Keratinocyte (primary cell): ENCODE data around the gene HOXD8. TPM values are rescaled to one million over a fixed set of nuclear protein-coding genes. Genes with fewer than 3 reads are reported as not detected.

Experiments used
- DNase-seq: peaks from one replicate; pipeline ENCODE4 v3.0.0-alpha.2; 2011; ENCODE audit warnings: low read depth, missing footprints, low spot score
- FAIRE-seq: peaks from 2 replicates; lab custom pipeline; 2011; peaks lifted over from hg19 to GRCh38; lab: Jason Lieb, UNC
- H2AFZ ChIP-seq: 2 replicates; pipeline ENCODE4 v1.6.0; 2012; ENCODE audit warnings: low read length, control low read depth, inconsistent platforms; ENCODE audit not compliant: control insufficient read depth
- H3K27ac ChIP-seq: 2 replicates; pipeline ENCODE4 v1.5.1; 2011; ENCODE audit warnings: low read length; ENCODE audit not compliant: control insufficient read depth, insufficient read depth
- H3K27me3 ChIP-seq: 3 replicates; pipeline ENCODE4 v1.6.0; 2011; ENCODE audit warnings: low read length; ENCODE audit not compliant: control insufficient read depth, insufficient read depth; ENCODE audit errors: extremely low read depth
- H3K36me3 ChIP-seq, 2 experiments: 2 replicates in 1 of 2; 3 replicates in 1 of 2; pipeline ENCODE4 v1.5.1; 2011; ENCODE audit warnings: low read length in 2 of 2, mild to moderate bottlenecking in 1 of 2; ENCODE audit not compliant: control insufficient read depth in 2 of 2, insufficient read depth in 2 of 2; ENCODE audit errors: extremely low read depth in 1 of 2
- H3K4me1 ChIP-seq: 3 replicates; pipeline ENCODE4 v1.5.1; 2011; ENCODE audit warnings: low read length; ENCODE audit not compliant: control insufficient read depth, insufficient read depth; ENCODE audit errors: extremely low read depth
- H3K4me2 ChIP-seq: 3 replicates; pipeline ENCODE4 v1.6.0; 2011; ENCODE audit warnings: low read depth, low read length; ENCODE audit not compliant: control insufficient read depth, insufficient read depth; ENCODE audit errors: extremely low read depth
- H3K4me3 ChIP-seq, 3 experiments: fragments of 200-600 bp in 1 of 3; sonication (generic) in 1 of 3; 2 replicates in 2 of 3; 3 replicates in 1 of 3; pipeline ENCODE4 v1.5.1; 2011 to 2016; ENCODE audit warnings: low read length in 3 of 3, mild to moderate bottlenecking in 3 of 3, control low read depth in 2 of 3, inconsistent platforms in 1 of 3, low read depth in 1 of 3, mixed read lengths in 1 of 3, mixed run types in 1 of 3, moderate library complexity in 1 of 3; ENCODE audit not compliant: control insufficient read depth in 2 of 3, insufficient read depth in 2 of 3; ENCODE audit errors: extremely low read depth in 1 of 3
- H3K79me2 ChIP-seq: 2 replicates; pipeline ENCODE4 v1.6.0; 2012; ENCODE audit warnings: low read length; ENCODE audit not compliant: control insufficient read depth, insufficient read depth
- H3K9ac ChIP-seq: 3 replicates; pipeline ENCODE4 v1.6.0; 2011; ENCODE audit warnings: low read length; ENCODE audit not compliant: control insufficient read depth, insufficient read depth; ENCODE audit errors: extremely low read depth
- H3K9me1 ChIP-seq: 3 replicates; pipeline ENCODE4 v1.6.0; 2011; ENCODE audit warnings: low read length; ENCODE audit not compliant: control insufficient read depth, insufficient read depth; ENCODE audit errors: extremely low read depth
- H3K9me3 ChIP-seq: 2 replicates; pipeline ENCODE4 v1.5.1; 2012; ENCODE audit warnings: low read depth, low read length; ENCODE audit not compliant: control insufficient read depth
- H4K20me1 ChIP-seq: 3 replicates; pipeline ENCODE4 v1.6.0; 2011; ENCODE audit warnings: low read length; ENCODE audit not compliant: control insufficient read depth, insufficient read depth; ENCODE audit errors: extremely low read depth
- CTCF ChIP-seq, 3 experiments: IDR thresholded peaks in 1 of 3; conservative IDR thresholded peaks in 1 of 3; optimal IDR thresholded peaks in 1 of 3; 2 replicates in 2 of 3; 3 replicates in 1 of 3; pipeline versions ENCODE3 to v1.5.1; 2011; ENCODE audit warnings: low read length in 3 of 3, mild to moderate bottlenecking in 3 of 3, moderate library complexity in 2 of 3, control low read depth in 1 of 3, inconsistent platforms in 1 of 3; ENCODE audit not compliant: insufficient read depth in 2 of 3; ENCODE audit errors: extremely low read depth in 1 of 3
- EZH2 ChIP-seq: IDR thresholded peaks from one replicate; pipeline ENCODE4 v1.6.1; 2012; ENCODE audit warnings: inconsistent platforms, mild to moderate bottlenecking, low read length, moderate library complexity
- dilution Hi-C: fragments of 300-500 bp; cut with MboI; formaldehyde crosslinking; loops from one replicate; pipeline ENCODE4 v1.7.0; 2020; ENCODE audit warnings: low sequenced_read_pairs; ENCODE audit not compliant: extremely low pct_ligation_motif_present
- polyA plus RNA-seq, 5 experiments: library from polyadenylated mRNA; depleted of rRNA in 3 of 5; stranded (reverse) in 3 of 5; stranded (forward) in 1 of 5; unstranded in 1 of 5; fragments of >200 nt; gene quantifications; 1 replicate in 1 of 5; 2 replicates in 3 of 5; 3 replicates in 1 of 5; pipeline versions ENCODE4 v1.2.1 to v1.2.3, GENCODE V29; 2011 to 2012; ENCODE audit warnings: missing spikeins in 2 of 5, low read depth in 1 of 5, low replicate concordance in 1 of 5

The HOXD8 gene
- polyA plus RNA-seq, 1 donor (not counting 4 experiments of a cell fraction or from before 2014, with no cell fraction given) = not detected

- no peak overlapping the region for H3K4me3 ChIP-seq
- H3K9me3 ChIP-seq = peaks cover 2% of the 10 kb centered on the region
- H3K9ac ChIP-seq = no peak overlapping the region
- H3K27me3 ChIP-seq = peaks cover 92% of the 10 kb centered on the region
- no peak overlapping the region for H3K4me2 ChIP-seq
- no peak overlapping the region for H3K27ac ChIP-seq
- DNase-seq (no peak), FAIRE-seq (no peak)
- dilution Hi-C loops = loop anchor here (25.0 kb wide), 1 partner anchor 474 kb away; no protein-coding TSS in a partner anchor
- no peaks in the 10 kb centered on the region for H3K79me2 ChIP-seq
- H3K4me1 ChIP-seq = no peaks in the 10 kb centered on the region
- peak; percentile 33 for TF ChIP-seq EZH2
- TF ChIP-seq CTCF (optimal IDR thresholded peaks at IDR 0.05 in 1 of 3, IDR thresholded peaks at IDR 0.05 in 1 of 3, conservative IDR thresholded peaks at IDR 0.05 in 1 of 3; ENCODE audit: extremely low read depth in 1 of 3, insufficient read depth in 2 of 3, low read length in 3 of 3) = no peak
- H2AFZ ChIP-seq = no peak overlapping the region
- H4K20me1 ChIP-seq = no peaks in the 10 kb centered on the region
- H3K9me1 ChIP-seq = no peaks in the 10 kb centered on the region
- H3K36me3 ChIP-seq = no peaks in the 10 kb centered on the region
These were observed 33.6 kb downstream of the HOXD8 start for GRCh38 chr2:176162911-176163671.

- dilution Hi-C loops = loop anchor here (25.0 kb wide), 1 partner anchor 474 kb away; no protein-coding TSS in a partner anchor
- Histone ChIP-seq H4K20me1 (no peaks in the 10 kb centered on the region), H3K36me3 (no peaks in the 10 kb centered on the region), H3K79me2 (no peaks in the 10 kb centered on the region), H3K9me3 (peaks cover 2% of the 10 kb centered on the region), H3K4me3 (no peak overlapping the region), H3K27me3 (peaks cover 87% of the 10 kb centered on the region), H3K4me1 (no peaks in the 10 kb centered on the region), H2AFZ (no peak overlapping the region), H3K4me2 (no peak overlapping the region), H3K9me1 (no peaks in the 10 kb centered on the region), H3K9ac (no peak overlapping the region), H3K27ac (no peak overlapping the region)
- no peak for DNase-seq
- no peak for TF ChIP-seq EZH2
- no peak for TF ChIP-seq CTCF (optimal IDR thresholded peaks at IDR 0.05 in 1 of 3, IDR thresholded peaks at IDR 0.05 in 1 of 3, conservative IDR thresholded peaks at IDR 0.05 in 1 of 3; ENCODE audit: extremely low read depth in 1 of 3, insufficient read depth in 2 of 3, low read length in 3 of 3)
- FAIRE-seq = no peak
These were observed 34.2 kb downstream of the HOXD8 start for GRCh38 chr2:176163672-176164056.
